HG02870 (cell line): ENCODE data around the gene OAS1.
A peak's percentile ranks its signal among the peaks of the same experiment; 100 is the strongest.
"Not testable (repeated sequence)": the region's sequence is repeated elsewhere in the genome, so short reads cannot be mapped to it uniquely, and the experiment has no call there.

ENCODE experiments used
- ATAC-seq: cut with Tn5 transposase; IDR thresholded peaks from one replicate; pipeline ENCODE4 v1.9.1; 2021; ENCODE audit warnings: mild to moderate bottlenecking, moderate library complexity; ENCODE audit not compliant: unreplicated experiment

Gene OAS1

DNA sequence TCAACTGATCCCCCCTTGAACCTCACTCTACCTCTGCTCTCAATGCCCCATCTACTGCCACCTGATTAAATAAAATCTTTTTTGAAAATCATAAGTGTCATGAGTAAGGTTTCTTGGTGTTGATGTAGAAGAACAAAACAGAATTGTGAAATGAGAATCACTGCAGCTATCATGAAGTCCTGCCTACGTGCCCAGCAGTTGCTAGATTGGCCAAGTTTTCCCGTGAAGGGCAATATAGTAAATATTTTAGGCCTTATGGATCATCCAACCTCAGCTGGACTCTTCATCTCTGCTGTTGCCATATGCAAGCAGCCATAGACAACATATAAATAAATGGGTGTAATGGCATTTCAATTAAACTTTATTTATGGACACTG is 26.4 kb downstream of the OAS1 start:
- ATAC-seq: no peak

DNA sequence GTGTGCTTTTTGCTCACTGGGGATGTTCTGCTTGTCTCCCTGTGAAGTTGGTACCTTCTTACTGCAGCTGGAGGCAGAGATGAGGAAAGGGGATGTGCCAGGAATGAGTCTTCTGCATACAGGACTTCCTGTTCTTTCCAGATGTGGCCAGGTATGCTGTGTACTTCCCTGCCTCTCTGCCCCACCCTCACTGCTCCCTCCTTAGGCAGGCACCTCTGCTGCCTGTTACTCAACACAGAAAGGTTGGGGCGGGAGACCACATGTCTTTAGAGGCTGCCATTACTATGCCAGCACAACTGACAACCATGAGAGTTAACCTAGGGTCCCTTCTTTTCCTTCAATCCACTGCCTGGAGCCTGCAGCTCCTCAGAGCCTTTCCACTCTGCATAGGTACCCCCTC is 29.5 kb downstream of the OAS1 start:
- no peak for ATAC-seq

DNA sequence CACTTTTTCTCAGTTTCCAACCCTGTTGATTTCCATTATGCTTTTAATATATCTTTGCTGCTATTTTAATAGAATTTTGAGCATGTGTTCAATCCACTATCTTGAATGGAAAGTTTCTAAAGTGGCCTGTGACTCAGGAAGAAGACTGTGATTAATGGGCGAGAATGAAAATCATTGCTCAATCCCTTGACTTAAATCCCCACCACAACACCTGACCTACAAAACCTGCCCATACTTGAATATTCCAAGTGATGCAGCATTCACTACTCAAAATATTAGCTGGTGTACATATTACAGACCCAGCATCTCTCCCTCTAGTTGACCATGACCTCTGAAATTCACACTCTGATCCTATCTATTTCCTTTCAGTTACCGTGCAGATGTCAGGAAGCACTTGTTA is 30.2 kb downstream of the OAS1 start:
- ATAC-seq: no peak

DNA sequence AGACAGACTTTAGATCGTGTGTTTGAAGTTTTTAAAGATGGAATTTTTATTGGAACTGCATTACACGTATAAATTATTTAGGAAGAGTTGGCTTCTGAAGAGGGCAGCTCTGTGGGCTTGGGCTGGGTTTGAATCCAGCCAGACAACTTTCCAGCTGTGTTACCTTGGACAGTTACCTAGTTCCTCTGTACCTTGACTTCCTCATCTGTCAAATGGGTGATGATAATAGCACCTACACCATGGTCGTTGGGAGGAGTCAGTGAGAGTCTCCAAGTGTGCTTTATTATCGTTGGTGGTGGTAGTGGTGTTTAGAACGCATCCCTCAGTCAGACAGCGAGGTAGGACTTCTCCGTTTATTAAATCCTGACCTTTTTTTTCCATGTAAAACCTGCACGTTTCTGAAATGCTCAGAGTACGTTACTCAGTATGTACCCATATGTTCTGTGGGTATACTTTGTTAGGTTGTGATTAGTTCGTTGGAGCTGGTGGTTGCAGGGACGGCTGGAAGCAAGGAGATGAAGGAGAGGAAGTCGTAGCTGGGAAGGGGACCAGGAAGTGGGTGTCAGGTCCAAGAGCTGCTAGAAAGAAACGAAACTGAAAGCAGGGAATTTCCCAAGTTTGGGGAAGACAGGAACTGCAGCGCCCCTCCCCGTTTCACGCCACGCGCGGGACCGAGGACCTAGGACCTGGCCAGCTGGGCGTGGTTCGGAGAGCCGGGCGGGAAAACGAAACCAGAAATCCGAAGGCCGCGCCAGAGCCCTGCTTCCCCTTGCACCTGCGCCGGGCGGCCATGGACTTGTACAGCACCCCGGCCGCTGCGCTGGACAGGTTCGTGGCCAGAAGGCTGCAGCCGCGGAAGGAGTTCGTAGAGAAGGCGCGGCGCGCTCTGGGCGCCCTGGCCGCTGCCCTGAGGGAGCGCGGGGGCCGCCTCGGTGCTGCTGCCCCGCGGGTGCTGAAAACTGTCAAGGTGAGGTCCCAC is 31.3 kb downstream of the OAS1 start, which contains the start of gene OAS3:
Gene OAS3 (plus strand): TSS at position 734 of the 979 bp plus-strand sequence. CDS start 57 bp downstream, at position 791.
- ATAC-seq: no peak

DNA sequence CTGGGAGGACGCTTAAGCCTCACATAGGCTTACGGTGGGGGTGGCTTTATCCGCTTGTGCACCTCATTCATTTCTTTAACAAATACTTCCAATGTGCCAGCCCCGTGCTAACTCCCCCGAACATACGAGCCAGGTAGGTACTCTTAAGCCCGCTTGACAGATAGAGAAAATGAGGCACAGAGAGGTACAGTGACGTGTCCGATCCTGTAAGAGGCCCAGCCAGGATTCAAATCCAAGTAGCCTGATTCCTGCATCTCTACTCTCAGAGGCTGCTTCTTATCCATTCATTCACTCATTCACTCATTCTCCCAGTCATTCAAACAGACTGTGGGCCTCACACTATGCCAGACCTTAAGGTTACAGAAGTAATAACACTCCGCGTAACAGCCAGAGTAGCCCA is 32.0 kb downstream of the OAS1 start:
- no peak for ATAC-seq

DNA sequence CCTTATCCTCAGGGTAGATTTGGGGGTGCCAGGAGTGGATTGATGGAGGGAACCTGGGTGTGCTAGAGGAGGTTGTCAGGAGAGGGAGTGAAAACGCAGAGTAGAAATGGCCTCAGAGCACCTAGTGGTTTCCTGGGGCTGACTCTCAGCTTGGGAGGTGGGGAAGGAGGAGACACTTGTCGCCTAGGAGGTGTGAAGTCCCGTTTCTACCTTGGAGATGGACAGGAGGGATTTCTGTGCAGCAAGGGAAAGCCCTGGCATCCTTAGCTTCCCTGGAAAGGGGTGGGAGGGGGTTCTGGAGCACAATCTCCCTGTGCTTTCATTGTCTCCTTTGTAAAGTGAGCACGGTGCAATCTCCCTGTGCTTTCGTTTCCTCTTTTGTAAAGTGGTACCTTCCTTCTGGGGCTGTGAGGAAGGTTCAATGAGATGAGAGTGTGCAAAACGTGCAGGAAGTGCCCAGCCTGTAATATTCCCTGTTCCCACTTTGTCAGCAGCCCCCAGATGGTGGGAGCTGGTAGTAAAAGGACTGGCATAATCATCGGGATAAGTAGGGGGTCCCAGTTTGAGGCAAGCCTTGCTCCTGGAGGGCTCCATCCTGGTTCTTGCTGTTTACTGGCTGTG is 33.1 kb downstream of the OAS1 start:
- peak; percentile 62 for ATAC-seq

DNA sequence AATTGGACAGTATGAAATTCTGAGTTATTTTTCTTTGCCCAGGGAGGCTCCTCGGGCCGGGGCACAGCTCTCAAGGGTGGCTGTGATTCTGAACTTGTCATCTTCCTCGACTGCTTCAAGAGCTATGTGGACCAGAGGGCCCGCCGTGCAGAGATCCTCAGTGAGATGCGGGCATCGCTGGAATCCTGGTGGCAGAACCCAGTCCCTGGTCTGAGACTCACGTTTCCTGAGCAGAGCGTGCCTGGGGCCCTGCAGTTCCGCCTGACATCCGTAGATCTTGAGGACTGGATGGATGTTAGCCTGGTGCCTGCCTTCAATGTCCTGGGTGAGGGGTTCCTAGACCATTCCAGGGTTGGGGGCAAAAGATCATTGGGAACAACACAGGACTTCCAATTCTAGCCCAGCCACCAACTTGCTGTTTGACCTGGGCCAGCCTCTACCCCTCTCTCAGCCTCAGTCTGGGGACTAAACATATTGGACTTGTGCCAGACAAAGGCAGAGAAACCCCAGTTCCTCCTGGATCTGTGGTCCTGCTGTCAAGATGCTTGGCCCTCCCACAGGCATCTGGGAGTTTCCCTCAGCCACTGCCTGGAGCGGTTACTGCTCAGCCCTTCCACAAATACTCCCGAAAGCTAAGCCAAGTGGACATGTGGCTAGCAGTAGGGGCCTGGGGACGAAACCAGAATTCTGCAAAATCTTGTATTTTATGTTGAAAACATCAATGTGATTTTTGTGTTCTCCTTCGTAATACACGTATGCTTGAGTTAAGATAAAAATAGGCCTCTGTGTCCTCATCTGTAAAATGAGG is 35.0 kb downstream of the OAS1 start:
- ATAC-seq: no peak

DNA sequence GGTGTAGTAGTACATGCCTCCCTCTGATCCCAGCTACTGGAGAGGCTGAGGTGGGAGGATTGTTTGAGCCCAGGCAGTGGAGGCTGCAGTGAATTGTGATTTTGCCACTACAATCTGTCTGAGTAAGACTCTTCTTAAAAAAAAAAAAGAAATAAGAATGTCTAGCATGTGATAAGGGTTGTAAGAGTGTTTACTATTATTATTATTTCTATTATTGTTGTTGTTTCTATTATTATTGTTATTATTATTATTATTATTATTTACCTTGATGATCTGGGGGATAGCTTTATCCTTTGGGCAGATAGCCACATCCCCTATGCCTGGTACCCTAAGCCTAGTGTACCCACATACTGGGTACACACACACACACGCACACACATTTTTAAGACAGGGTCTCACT is 35.8 kb downstream of the OAS1 start:
- no peak for ATAC-seq

DNA sequence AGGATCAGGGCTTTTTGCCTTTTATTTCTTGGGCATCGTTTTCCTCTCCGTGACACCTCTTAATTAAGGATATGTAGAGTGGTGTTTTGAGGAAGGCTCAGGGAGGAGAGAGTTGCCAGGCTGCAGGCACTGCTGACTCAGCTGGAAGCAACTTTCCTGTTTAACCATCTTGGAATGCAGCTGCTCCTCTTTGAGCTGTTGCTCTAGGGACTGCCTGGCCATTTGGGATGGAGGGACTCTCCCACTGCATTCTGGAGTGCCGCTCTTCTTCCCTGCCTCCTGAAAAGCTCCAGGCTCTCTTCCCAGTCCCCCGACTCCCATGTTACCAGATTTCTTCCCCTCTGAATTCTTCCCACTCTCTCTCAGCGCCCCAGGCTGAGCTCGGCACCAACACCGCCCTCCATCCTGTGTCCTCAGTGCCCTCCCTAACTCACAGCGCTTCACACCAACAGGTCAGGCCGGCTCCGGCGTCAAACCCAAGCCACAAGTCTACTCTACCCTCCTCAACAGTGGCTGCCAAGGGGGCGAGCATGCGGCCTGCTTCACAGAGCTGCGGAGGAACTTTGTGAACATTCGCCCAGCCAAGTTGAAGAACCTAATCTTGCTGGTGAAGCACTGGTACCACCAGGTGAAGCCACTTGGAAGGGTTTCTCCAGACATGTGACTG is 37.4 kb downstream of the OAS1 start:
- ATAC-seq: no peak

DNA sequence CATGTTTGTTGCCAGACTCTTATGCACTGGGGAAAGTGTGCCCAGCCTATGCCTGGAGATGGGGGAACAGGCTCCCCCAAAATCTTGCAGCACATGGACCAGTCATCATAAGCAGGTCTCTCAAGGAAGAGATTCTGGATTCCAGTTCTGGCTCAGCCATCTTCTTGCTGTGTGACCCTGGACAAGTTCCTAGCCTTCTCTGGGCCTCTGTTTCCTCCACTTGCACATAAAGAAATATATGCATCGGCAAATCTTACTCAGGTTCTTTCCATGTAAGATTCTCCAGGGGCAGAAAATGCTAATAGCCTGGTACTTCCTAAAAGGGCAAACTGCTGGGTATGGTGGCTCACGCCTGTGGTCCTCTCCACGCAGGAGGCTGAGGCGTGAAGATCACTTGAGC is 38.8 kb downstream of the OAS1 start:
- no peak for ATAC-seq

DNA sequence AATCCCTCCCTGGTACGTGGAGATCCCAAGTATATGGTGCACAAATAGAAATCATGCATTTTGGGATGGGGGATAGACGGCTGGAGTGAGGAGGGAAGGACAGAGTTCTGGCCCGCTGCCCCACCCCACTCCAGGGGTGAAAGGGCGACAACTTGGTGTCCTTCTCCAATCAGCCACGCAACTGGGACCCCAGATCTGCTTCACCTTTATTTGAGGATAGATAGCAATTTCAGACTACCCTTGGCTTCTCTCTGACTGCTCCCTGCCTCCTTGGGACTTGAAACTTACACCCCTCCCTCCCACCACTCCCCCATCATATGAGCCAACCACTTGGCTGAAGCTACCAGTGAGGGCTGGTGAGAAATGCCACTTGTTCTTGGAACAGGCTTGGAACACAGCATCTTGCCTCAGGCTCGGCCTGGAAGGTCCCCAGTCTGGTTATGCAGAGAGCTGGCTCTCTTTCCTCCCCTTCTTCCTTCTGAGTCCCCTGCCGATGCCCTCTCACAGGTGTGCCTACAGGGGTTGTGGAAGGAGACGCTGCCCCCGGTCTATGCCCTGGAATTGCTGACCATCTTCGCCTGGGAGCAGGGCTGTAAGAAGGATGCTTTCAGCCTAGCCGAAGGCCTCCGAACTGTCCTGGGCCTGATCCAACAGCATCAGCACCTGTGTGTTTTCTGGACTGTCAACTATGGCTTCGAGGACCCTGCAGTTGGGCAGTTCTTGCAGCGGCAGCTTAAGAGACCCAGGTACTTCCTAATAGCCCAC is 39.7 kb downstream of the OAS1 start:
- no peak for ATAC-seq

DNA sequence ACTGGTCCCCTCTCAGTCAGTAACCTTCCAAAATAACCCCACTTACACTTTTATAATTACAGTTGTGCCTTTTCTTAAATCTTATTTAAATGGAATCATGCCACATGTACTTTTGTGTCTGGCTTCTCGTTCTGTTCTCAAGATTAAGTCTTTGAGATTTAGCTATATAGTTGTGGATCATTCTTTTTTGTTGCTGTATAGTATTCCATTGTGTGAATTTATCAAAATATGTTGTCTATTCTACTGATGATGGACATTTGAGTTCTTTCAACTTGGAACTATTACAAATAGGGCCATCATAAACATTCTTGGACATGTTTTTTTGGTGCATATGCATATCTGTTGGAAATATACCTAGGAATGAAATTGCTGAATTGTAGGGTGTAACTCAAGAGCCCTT is 40.6 kb downstream of the OAS1 start:
- ATAC-seq: no peak

DNA sequence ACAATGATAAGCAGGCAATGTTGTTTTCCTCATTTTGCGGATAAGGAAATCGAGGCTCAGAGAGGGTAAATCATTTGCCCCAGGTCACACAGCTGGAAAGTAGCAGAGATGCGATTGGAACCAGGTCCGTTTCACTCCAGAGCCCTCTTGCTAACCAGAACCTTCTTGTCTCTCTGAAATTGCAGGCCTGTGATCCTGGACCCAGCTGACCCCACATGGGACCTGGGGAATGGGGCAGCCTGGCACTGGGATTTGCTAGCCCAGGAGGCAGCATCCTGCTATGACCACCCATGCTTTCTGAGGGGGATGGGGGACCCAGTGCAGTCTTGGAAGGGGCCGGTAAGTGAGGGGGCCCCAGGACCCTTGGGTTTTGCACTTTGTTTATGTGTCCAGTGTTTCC is 41.0 kb downstream of the OAS1 start:
- no peak for ATAC-seq

DNA sequence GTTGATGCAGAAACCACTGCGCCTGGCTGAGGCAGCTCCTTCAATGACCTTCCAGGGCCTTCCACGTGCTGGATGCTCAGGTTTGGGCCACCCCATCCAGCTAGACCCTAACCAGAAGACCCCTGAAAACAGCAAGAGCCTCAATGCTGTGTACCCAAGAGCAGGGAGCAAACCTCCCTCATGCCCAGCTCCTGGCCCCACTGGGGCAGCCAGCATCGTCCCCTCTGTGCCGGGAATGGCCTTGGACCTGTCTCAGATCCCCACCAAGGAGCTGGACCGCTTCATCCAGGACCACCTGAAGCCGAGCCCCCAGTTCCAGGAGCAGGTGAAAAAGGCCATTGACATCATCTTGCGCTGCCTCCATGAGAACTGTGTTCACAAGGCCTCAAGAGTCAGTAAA is 42.0 kb downstream of the OAS1 start:
- ATAC-seq: no peak

DNA sequence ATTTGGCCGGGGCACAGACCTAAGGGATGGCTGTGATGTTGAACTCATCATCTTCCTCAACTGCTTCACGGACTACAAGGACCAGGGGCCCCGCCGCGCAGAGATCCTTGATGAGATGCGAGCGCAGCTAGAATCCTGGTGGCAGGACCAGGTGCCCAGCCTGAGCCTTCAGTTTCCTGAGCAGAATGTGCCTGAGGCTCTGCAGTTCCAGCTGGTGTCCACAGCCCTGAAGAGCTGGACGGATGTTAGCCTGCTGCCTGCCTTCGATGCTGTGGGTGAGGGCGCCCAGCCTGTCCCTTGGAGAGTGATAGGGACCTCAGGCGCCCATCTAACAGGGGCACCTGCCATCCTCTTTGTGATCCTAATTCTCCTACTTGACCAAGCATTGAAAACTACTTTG is 43.9 kb downstream of the OAS1 start:
- ATAC-seq: no peak

DNA sequence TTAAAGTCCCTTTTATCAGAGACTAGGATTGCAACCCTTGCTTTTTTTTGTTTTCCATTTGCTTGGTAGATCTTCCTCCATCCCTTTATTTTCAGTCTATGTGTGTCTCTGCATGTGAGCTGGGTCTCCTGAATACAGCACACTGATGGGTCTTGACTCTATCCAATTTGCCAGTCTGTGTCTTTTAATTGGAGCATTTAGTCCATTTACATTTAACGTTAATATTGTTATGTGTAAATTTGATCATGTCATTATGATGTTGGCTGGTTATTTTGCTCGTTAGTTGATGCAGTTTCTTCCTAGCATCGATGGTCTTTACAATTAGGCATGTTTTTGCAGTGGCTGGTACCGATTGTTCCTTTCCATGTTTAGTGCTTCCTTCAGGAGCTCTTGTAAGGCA is 50.4 kb downstream of the OAS1 start:
- not testable (repeated sequence) for ATAC-seq

DNA sequence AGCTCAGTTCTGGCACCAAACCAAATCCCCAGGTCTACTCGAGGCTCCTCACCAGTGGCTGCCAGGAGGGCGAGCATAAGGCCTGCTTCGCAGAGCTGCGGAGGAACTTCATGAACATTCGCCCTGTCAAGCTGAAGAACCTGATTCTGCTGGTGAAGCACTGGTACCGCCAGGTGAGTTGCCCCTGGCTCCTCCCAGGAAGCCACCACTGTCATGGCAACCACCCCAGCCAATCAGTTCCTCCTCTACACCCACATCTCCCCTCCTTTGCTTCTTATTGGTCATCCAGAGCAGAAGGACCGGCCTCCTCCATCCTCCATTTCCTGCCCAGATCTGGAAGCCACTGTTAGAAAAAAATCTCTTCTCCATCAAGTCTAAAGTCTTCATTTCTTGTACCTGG is 54.3 kb downstream of the OAS1 start:
- no peak for ATAC-seq

DNA sequence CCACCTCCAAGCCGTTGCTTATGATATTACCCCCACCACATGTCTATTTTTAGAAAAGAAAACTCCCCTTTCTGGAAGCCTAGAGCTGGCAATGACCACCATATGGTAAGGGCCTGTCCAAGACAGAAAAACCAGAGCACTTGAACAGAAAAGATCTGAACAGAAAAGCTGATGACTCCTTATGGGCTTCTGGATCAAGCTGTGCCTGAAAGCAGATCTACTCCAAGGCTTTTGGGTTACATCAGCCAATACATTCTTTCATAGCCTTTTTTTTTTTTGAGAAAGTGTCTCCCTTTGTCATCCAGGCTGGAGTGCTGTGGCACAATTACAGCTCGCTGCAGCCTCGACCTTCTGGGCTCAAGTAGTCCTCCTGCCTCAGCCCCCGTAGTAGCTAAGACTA is 54.8 kb downstream of the OAS1 start:
- no peak for ATAC-seq

DNA sequence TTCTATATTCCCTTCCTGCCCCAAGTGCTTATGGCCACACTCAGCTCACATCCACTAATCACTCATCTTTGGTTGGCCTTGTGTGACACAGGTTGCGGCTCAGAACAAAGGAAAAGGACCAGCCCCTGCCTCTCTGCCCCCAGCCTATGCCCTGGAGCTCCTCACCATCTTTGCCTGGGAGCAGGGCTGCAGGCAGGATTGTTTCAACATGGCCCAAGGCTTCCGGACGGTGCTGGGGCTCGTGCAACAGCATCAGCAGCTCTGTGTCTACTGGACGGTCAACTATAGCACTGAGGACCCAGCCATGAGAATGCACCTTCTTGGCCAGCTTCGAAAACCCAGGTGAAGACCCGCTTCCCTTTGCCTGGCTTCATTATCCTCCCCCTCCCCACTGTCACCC is 55.8 kb downstream of the OAS1 start:
- ATAC-seq: no peak

DNA sequence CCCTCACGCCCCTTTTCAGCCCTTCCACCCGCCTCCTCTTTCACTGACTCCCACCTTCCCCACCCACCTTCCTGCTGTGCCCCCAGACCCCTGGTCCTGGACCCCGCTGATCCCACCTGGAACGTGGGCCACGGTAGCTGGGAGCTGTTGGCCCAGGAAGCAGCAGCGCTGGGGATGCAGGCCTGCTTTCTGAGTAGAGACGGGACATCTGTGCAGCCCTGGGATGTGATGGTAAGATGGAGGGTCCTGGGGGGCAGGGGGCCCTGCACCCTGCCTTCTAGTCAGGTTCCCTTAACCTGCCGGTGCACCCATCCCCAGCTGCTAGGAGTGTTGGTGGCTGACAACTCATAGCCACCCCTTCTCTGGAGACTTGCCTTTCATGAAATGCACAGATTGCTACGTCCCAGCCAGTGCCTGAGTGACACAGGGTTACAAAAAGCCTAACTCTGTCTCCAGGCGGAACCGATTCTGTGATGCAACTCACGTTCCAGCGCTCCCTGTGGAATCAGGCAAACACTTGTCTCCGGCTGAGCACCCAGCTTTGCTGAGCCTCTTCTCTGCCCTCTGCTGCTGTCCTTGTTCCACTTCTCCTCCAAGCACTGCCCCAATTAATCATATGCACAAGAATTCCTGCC is 56.6 kb downstream of the OAS1 start:
- ATAC-seq: no peak
